GM18858 (cell line): ENCODE data around the gene HTR3D.
A peak's percentile ranks its signal among the peaks of the same experiment; 100 is the strongest.
"Not testable (repeated sequence)": the region's sequence is repeated elsewhere in the genome, so short reads cannot be mapped to it uniquely, and the experiment has no call there.

Source experiments
- ATAC-seq: cut with Tn5 transposase; IDR thresholded peaks from one replicate; pipeline ENCODE4 v1.9.1; 2021; ENCODE audit not compliant: unreplicated experiment

Gene HTR3D

GRCh38 chr3:184031187-184031792 is at the start of gene HTR3D:
TSS of gene HTR3D (plus strand) at chr3:184031742. CDS start at chr3:184031742, 0 bp downstream.
- no peak for ATAC-seq

- no peak for ATAC-seq
Measured at GRCh38 chr3:183981990-183982644, 49.4 kb upstream of the HTR3D start.

GRCh38 chr3:183984127-183984740 is 47.3 kb upstream of the HTR3D start:
- ATAC-seq, result no peak

- no peak for ATAC-seq
Measured at GRCh38 chr3:183984749-183985729, 46.5 kb upstream of the HTR3D start.

- no peak for ATAC-seq
Measured at GRCh38 chr3:183987000-183987600, 44.4 kb upstream of the HTR3D start.

GRCh38 chr3:183988216-183988790 is 43.2 kb upstream of the HTR3D start:
- no peak for ATAC-seq

- no peak for ATAC-seq
Measured at GRCh38 chr3:183991403-183991802, 40.1 kb upstream of the HTR3D start.

GRCh38 chr3:184001761-184002160 is 29.8 kb upstream of the HTR3D start:
- ATAC-seq, result no peak

- ATAC-seq, result no peak
Measured at GRCh38 chr3:184002469-184002868, 29.1 kb upstream of the HTR3D start.

- no peak for ATAC-seq
Measured at GRCh38 chr3:184003187-184003967, 28.2 kb upstream of the HTR3D start.

GRCh38 chr3:184004476-184004875 is 27.1 kb upstream of the HTR3D start:
- no peak for ATAC-seq

- ATAC-seq, result peak; percentile 71
Measured at GRCh38 chr3:184005941-184006507, 25.5 kb upstream of the HTR3D start.

GRCh38 chr3:184007143-184007813 is 24.3 kb upstream of the HTR3D start:
- ATAC-seq, result not testable (repeated sequence)

GRCh38 chr3:184008161-184008560 is 23.4 kb upstream of the HTR3D start:
- ATAC-seq, result no peak

GRCh38 chr3:184011230-184011876 is 20.2 kb upstream of the HTR3D start:
- no peak for ATAC-seq

- ATAC-seq, result no peak
Measured at GRCh38 chr3:184011937-184012889, 19.3 kb upstream of the HTR3D start.

- ATAC-seq, result no peak
Measured at GRCh38 chr3:184015381-184016019, 16.0 kb upstream of the HTR3D start.
